ENCODE data around the gene PAQR4.
"Not testable (repeated sequence)": the region's sequence is repeated elsewhere in the genome, so short reads cannot be mapped to it uniquely, and the experiment has no call there.

Gene PAQR4

DNA sequence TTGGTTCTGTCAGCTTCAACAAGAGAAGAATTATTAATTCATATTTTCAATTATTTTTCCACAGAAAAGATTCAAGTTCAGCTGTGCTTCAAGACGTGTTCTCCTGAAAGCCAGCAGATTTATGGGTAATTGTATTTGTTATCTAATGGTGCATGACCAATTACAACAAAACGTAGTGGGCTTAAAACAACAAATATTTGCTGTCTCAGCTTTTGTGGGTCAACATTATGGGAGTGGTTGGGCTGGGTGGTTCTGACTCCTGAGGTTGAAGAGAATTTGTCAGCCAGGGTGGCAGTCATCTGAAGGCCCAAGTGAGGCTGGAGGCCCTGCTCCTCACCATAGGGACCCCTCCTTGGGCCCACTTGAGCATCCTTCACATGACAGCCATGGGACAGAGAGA, 29.2 kb upstream of the PAQR4 start:
- Histone ChIP-seq H3K9me3 (no peaks in the 10 kb centered on the region), H3K36me3 (peaks cover 15% of the 10 kb centered on the region), H3K4me1 (no peaks in the 10 kb centered on the region), H3K4me3 (ENCODE audit: low read depth, low read length) (no peak overlapping the region), H3K27me3 (no peaks in the 10 kb centered on the region)
- TF ChIP-seq, protein P1, sequence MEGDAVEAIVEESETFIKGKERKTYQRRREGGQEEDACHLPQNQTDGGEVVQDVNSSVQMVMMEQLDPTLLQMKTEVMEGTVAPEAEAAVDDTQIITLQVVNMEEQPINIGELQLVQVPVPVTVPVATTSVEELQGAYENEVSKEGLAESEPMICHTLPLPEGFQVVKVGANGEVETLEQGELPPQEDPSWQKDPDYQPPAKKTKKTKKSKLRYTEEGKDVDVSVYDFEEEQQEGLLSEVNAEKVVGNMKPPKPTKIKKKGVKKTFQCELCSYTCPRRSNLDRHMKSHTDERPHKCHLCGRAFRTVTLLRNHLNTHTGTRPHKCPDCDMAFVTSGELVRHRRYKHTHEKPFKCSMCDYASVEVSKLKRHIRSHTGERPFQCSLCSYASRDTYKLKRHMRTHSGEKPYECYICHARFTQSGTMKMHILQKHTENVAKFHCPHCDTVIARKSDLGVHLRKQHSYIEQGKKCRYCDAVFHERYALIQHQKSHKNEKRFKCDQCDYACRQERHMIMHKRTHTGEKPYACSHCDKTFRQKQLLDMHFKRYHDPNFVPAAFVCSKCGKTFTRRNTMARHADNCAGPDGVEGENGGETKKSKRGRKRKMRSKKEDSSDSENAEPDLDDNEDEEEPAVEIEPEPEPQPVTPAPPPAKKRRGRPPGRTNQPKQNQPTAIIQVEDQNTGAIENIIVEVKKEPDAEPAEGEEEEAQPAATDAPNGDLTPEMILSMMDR (IDR thresholded peaks at IDR 0.05; ENCODE audit: low read depth, low read length), result no peak
- DNase-seq, result no peak

DNA sequence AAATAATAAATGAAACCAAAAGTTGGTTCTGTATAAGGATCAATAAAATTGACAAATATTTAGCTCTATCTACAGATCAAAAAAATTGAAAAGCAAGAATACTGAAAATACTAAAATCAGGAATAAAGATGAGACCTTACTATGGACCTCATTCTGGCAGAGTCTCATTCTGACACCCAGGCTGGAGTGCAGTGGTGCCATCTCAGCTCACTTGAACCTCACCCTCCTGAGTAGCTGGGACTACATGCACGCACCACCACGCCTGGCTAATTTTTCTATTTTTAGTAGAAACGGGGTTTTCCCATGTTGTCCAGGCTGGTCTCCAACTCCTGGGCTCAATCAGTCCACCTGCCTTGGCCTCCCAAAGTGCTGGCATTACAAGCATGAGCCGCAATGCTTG, 27.1 kb upstream of the PAQR4 start:
- no peaks in the 10 kb centered on the region; the same call in 1 of the 2 replicates for H3K9me3 ChIP-seq
- no peaks in the 10 kb centered on the region for H3K4me1 ChIP-seq
- peaks cover 15% of the 10 kb centered on the region for H3K36me3 ChIP-seq
- no peaks in the 10 kb centered on the region for H3K27me3 ChIP-seq
- no peak overlapping the region for H3K4me3 ChIP-seq (ENCODE audit: low read depth, low read length)
- no peak for DNase-seq
- TF ChIP-seq, protein P1 (IDR thresholded peaks at IDR 0.05; ENCODE audit: low read depth, low read length), result no peak

DNA sequence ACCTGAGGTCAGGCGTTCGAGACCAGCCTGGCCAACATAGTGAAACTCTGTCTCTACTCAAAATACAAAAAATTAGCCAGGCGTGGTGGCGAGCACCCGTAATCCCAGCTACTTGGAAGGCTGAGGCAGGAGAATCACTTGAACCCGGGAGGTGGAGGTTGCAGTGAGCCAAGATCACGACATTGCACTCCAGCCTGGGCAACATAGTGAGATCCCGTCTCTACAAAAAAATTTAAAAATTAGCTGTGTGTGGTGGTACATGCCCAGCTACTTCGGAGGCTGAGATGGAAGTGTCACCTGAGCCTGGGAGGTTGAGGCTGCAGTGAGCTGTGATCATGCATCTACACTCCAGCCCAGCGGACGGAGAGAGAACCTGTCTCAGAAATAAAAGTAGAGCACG, 25.4 kb upstream of the PAQR4 start:
- H3K27me3 ChIP-seq; DNase-seq; H3K4me1 ChIP-seq; H3K36me3 ChIP-seq; H3K4me3 ChIP-seq (ENCODE audit: low read depth, low read length); H3K9me3 ChIP-seq: not testable (repeated sequence)

DNA sequence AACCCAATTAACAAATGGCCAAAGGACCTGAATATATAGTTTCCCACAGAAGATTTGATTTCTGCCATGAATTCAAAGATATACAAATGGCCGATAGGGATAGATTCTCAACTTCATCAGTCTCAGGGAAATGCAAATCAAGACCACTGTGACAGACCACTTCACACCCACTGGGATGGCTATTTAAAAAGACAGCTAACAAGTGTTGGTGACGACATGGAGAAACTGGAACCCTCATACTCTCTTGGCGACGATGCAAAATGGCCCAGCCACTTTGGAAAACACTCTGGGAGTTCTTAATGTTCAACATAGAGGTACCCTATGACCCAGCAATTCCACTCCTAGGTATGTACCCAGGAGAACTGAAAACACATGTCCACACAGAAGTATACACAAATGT, 22.5 kb upstream of the PAQR4 start:
- H3K27me3 ChIP-seq, result no peaks in the 10 kb centered on the region
- H3K9me3 ChIP-seq, result no peaks in the 10 kb centered on the region; the same call in 1 of the 2 replicates
- no peak overlapping the region for H3K4me3 ChIP-seq (ENCODE audit: low read depth, low read length)
- TF ChIP-seq, protein P1 (IDR thresholded peaks at IDR 0.05; ENCODE audit: low read depth, low read length), result no peak
- H3K4me1 ChIP-seq, result no peaks in the 10 kb centered on the region
- DNase-seq, result no peak
- no peaks in the 10 kb centered on the region for H3K36me3 ChIP-seq

DNA sequence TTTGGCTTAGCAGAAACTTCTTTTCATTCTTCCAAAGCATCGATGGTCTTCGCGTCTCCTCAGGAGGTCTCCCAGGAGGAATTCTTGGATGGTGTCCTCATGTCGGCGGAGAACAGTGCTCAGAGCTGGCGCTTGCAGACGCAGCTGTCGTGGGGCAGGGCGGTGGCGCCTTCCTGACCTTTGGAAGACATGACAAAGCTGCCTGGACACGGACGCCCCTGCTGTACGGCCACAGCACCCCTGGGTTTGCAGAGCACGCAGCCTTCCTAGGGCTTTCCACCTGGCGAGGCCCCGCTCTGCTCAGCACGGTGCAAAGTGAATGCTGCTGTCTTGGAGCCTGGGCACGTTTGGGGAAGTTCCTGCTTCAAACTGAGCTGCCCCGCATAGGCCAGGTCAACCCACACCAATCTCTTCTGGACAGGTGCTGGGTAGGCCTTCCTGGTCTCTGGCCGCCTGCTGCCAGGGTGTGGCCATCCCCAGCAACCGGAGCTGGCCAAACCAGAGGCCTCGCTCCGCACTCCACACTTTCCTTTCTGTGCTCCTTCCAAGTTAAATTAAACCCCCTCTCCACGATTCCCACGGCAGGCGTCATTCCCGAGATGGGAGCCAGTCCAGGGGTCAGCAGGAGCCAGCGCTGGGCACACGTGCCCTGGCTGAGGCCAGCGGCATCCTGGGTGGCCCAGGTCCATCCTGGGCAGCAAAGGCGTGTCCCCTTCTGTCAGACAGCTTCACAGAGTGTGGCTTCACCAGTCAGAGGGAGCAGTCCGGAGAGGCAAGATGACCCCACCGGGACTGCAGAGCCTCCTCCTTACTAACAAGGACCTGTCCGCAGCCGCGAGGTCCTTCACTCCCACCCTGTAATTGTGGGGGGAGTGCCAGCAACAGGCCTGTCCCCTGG, 20.1 kb upstream of the PAQR4 start:
- no peaks in the 10 kb centered on the region for H3K36me3 ChIP-seq
- no peak for DNase-seq
- no peaks in the 10 kb centered on the region for H3K4me1 ChIP-seq
- no peaks in the 10 kb centered on the region; the same call in 1 of the 2 replicates for H3K9me3 ChIP-seq
- no peaks in the 10 kb centered on the region for H3K27me3 ChIP-seq
- H3K4me3 ChIP-seq (ENCODE audit: low read depth, low read length), result no peak overlapping the region
- TF ChIP-seq, protein P1 (IDR thresholded peaks at IDR 0.05; ENCODE audit: low read depth, low read length), result no peak

DNA sequence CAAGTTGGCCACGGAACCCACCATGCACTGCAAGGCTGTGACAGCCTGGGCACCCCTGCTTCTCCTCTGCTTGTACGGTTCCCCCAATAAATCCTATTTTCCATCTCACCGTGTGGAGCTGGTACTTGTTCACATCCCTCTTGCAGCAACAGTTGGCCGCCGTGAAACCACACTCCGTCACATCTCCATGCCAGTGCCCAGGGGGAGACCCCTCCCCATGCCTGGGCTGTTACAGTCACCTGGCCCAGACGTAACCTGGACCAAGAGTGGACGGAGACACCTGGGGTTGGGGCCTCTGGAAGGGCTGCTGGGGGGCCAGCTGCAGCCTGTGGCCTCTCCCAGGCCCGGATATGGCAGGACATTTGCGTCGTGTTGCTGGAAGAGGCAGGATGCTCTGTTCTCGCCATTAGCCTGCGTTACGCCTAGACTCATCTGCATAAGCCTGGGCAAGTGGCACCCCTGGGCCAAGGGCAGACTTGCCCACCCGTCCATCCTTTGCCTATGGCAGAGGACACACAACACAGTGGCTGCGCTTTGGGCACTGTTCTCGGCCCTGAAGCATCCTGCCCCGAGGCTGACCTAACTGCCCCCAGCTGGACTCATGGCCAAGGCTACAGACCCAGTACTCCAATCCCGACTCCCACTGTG, 19.3 kb upstream of the PAQR4 start:
- Histone ChIP-seq H3K4me3 (ENCODE audit: low read depth, low read length) (no peak overlapping the region), H3K27me3 (no peaks in the 10 kb centered on the region), H3K9me3 (no peaks in the 10 kb centered on the region; the same call in 1 of the 2 replicates), H3K4me1 (no peaks in the 10 kb centered on the region), H3K36me3 (no peaks in the 10 kb centered on the region)
- TF ChIP-seq, protein P1 (IDR thresholded peaks at IDR 0.05; ENCODE audit: low read depth, low read length), result no peak
- no peak for DNase-seq

Measured in BE2C (cell line).